ENCODE data around the gene NMBR. TPM values are rescaled to one million over a fixed set of nuclear protein-coding genes. Genes with fewer than 3 reads are reported as not detected.
"Not testable (repeated sequence)": the region's sequence is repeated elsewhere in the genome, so short reads cannot be mapped to it uniquely, and the experiment has no call there.

Gene NMBR
- total and polyA plus RNA-seq, 2 of the 8 experiments (the other 6 are each of a cell fraction or from before 2014, with no cell fraction given): 0.08 TPM; not detected in 1

- TF ChIP-seq PHF8 (conservative IDR thresholded peaks at IDR 0.05; ENCODE audit: low read depth, low read length) (no peak), POLR2A (IDR thresholded peaks at IDR 0.05; ENCODE audit: control extremely low read depth in 1 of 2, low read depth in 2 of 2, low read length in 2 of 2) (no peak), TAF1 (IDR thresholded peaks at IDR 0.05; ENCODE audit: low read depth, low read length) (no peak)
These were observed 15.9 kb upstream of the NMBR start (continued) for GRCh38 chr6:142162780-142163179.

GRCh38 chr6:142156758-142157068 is 9.8 kb upstream of the NMBR start:
- peaks cover 0 to 90% of the 10 kb centered on the region in 2 experiments; a peak in 3 of 4 replicates for H3K79me2 ChIP-seq (ENCODE audit: control insufficient read depth in 1 of 2, insufficient read depth in 2 of 2, low read length in 2 of 2)
- H3K4me3 ChIP-seq (ENCODE audit: extremely low read depth in 1 of 4, insufficient read depth in 2 of 4, low read depth in 3 of 4, low read length in 4 of 4); H3K79me1 ChIP-seq (ENCODE audit: low read depth, low read length); POLR2A ChIA-PET (ENCODE audit: partially characterized antibody); H3K4ac ChIP-seq (replicated peaks; ENCODE audit: insufficient read length, low read depth, low read length); H4K20me1 ChIP-seq (replicated peaks in 1 of 2; ENCODE audit: control insufficient read depth in 1 of 2, insufficient read depth in 2 of 2, low read length in 2 of 2); FAIRE-seq; H3K18ac ChIP-seq (ENCODE audit: extremely low read depth, low read length); H4K5ac ChIP-seq (ENCODE audit: insufficient read length, low read depth, low read length); H2AFZ ChIP-seq (ENCODE audit: low read length); H3K4me2 ChIP-seq (ENCODE audit: insufficient read depth in 1 of 2, low read depth in 2 of 2, low read length in 2 of 2); DNase-seq (ENCODE audit: low read depth in 1 of 2, low spot score in 2 of 2); H3K14ac ChIP-seq (ENCODE audit: insufficient read length); H2BK15ac ChIP-seq (ENCODE audit: low read length); H2BK120ac ChIP-seq (replicated peaks; ENCODE audit: low read depth, low read length); H3K36me3 ChIP-seq (ENCODE audit: control insufficient read depth in 2 of 4, insufficient read depth in 4 of 4, low read length in 3 of 4); H2BK20ac ChIP-seq (ENCODE audit: low read length); H3K4me1 ChIP-seq (replicated peaks in 1 of 4; ENCODE audit: control insufficient read depth in 3 of 4, insufficient read depth in 4 of 4, low read length in 3 of 4); H2BK12ac ChIP-seq (ENCODE audit: low read depth, low read length); H3K23me2 ChIP-seq (ENCODE audit: low read depth, low read length); H4K8ac ChIP-seq (ENCODE audit: extremely low read depth, insufficient read depth, low read length); H2AK5ac ChIP-seq (ENCODE audit: low read depth, low read length); H3K56ac ChIP-seq (replicated peaks; ENCODE audit: insufficient read length, low read depth, low read length); H4K91ac ChIP-seq (replicated peaks; ENCODE audit: insufficient read length, low read length); H3K27ac ChIP-seq (ENCODE audit: low read depth, low read length); H3K9ac ChIP-seq (replicated peaks in 1 of 4; ENCODE audit: extremely low read depth in 1 of 4, low read depth in 3 of 4, low read length in 3 of 4); H3K9me3 ChIP-seq (ENCODE audit: insufficient read depth in 2 of 2, low read depth in 1 of 2, low read length in 1 of 2); H3K23ac ChIP-seq (ENCODE audit: insufficient read length); H2BK5ac ChIP-seq (ENCODE audit: low read depth, low read length); H3K27me3 ChIP-seq (replicated peaks in 1 of 4; ENCODE audit: control insufficient read depth in 3 of 4, extremely low read depth in 1 of 4, insufficient read depth in 3 of 4, low read length in 3 of 4): not testable (repeated sequence)
- CTCF ChIA-PET (ENCODE audit: partially characterized antibody): interaction anchor here (0.7 to 4.8 kb wide), 22 partner anchors 9 to 395 kb away, joined by 3 to 47 read pairs (median 4); partner anchors contain the start of genes NMBR and VTA1
- WGBS, 2 experiments (ENCODE audit: extremely low coverage in 1 of 2, insufficient coverage in 1 of 2, insufficient read length in 1 of 2, insufficient replicate concordance in 2 of 2, low coverage in 1 of 2, low lambda C conversion rate in 2 of 2, missing lambda C conversion rate in 1 of 2): 88% methylated on average over 4 of the region's 4 CpGs; no CpG with 5 or more reads in 1 of the 2 experiments

Measured in H1 (cell line).